A549 (cell line): ENCODE data around the gene HIF1A.

Source experiments
- EHMT2 ChIP-seq: fragments of 200-600 bp; sonication (generic); IDR thresholded peaks from 2 replicates; pipeline ENCODE4 v1.6.1; 2016; ENCODE audit warnings: antibody characterized with exemption, low read depth, mild to moderate bottlenecking, moderate library complexity
- EP300 ChIP-seq, 2 experiments: fragments of >200 bp; sonication (Bioruptor Twin); formaldehyde crosslinking; IDR thresholded peaks; 2 replicates in 1 of 2; 3 replicates in 1 of 2; pipeline ENCODE4 v1.6.1; 2016 to 2017
- HDAC2 ChIP-seq: fragments of 200-600 bp; sonication (generic); IDR thresholded peaks from 2 replicates; pipeline ENCODE4 v1.6.1; 2016
- RAD21 ChIP-seq, 2 experiments: fragments of >200 bp in 1 of 2; sonication (Bioruptor Twin) in 1 of 2; formaldehyde crosslinking in 1 of 2; IDR thresholded peaks in 1 of 2; conservative IDR thresholded peaks in 1 of 2; 2 replicates in 1 of 2; 3 replicates in 1 of 2; pipeline ENCODE4 v1.6.1; 2012 to 2018; ENCODE audit warnings: inconsistent platforms in 1 of 2
- TF ChIP-seq, protein P1 (sequence below): fragments of >200 bp; sonication (Bioruptor Twin); formaldehyde crosslinking; IDR thresholded peaks from 3 replicates; pipeline ENCODE4 v1.5.1; 2016
- TF ChIP-seq, protein P2 (sequence below): fragments of 450-650 bp; IDR thresholded peaks from 2 replicates; pipeline ENCODE4 v1.6.1; 2014; ENCODE audit warnings: antibody characterized with exemption

DNA sequence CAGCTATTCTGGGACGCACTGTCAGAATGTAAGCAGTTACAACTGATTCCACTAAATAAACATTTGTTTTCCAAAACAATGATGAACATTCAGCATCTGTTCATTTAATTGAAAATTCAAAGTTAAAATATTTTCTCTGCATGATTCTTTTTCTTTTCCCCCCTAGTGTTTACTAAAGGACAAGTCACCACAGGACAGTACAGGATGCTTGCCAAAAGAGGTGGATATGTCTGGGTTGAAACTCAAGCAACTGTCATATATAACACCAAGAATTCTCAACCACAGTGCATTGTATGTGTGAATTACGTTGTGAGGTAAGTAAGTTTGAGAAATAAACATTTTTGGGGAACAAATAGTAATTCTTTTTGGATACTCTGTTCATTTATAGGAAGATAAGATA lies 38.7 kb downstream of the HIF1A start:
- TF ChIP-seq, protein P1, sequence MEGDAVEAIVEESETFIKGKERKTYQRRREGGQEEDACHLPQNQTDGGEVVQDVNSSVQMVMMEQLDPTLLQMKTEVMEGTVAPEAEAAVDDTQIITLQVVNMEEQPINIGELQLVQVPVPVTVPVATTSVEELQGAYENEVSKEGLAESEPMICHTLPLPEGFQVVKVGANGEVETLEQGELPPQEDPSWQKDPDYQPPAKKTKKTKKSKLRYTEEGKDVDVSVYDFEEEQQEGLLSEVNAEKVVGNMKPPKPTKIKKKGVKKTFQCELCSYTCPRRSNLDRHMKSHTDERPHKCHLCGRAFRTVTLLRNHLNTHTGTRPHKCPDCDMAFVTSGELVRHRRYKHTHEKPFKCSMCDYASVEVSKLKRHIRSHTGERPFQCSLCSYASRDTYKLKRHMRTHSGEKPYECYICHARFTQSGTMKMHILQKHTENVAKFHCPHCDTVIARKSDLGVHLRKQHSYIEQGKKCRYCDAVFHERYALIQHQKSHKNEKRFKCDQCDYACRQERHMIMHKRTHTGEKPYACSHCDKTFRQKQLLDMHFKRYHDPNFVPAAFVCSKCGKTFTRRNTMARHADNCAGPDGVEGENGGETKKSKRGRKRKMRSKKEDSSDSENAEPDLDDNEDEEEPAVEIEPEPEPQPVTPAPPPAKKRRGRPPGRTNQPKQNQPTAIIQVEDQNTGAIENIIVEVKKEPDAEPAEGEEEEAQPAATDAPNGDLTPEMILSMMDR, result no peak
- TF ChIP-seq, protein P2, sequence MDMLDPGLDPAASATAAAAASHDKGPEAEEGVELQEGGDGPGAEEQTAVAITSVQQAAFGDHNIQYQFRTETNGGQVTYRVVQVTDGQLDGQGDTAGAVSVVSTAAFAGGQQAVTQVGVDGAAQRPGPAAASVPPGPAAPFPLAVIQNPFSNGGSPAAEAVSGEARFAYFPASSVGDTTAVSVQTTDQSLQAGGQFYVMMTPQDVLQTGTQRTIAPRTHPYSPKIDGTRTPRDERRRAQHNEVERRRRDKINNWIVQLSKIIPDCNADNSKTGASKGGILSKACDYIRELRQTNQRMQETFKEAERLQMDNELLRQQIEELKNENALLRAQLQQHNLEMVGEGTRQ, result no peak
- TF ChIP-seq EHMT2, result no peak
- TF ChIP-seq EP300 (IDR thresholded peaks at IDR 0.05), result no peak
- TF ChIP-seq HDAC2, result no peak
- TF ChIP-seq RAD21 (conservative IDR thresholded peaks at IDR 0.05 in 1 of 2, IDR thresholded peaks at IDR 0.05 in 1 of 2), result no peak
